HG03565 (cell line): ENCODE results near the gene VCAM1.
"Not testable (repeated sequence)": the region's sequence is repeated elsewhere in the genome, so short reads cannot be mapped to it uniquely, and the experiment has no call there.

ENCODE experiments used
- ATAC-seq: cut with Tn5 transposase; IDR thresholded peaks from one replicate; pipeline ENCODE4 v1.9.1; 2021; ENCODE audit warnings: mild to moderate bottlenecking, moderate library complexity; ENCODE audit not compliant: unreplicated experiment

The VCAM1 gene

DNA sequence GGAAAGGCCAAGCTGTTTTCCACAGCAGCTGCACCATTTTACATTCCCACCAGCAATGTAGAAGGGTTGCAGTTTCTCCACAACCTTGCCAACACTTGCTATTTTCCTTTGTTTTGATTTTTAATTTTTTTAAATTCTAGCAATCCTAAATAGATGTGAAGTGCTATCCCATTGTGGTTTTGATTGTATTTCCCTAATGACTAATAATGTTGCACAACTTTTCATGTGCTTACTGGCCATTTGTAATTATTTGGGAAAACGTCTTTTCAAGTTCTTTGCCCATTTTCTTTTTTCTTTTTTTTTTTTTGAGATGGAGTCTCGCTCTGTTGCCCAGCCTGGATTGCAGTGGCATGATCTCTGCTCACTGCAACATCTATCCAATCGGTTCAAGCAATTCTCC is 53.9 kb downstream of the VCAM1 start:
- ATAC-seq: no peak

DNA sequence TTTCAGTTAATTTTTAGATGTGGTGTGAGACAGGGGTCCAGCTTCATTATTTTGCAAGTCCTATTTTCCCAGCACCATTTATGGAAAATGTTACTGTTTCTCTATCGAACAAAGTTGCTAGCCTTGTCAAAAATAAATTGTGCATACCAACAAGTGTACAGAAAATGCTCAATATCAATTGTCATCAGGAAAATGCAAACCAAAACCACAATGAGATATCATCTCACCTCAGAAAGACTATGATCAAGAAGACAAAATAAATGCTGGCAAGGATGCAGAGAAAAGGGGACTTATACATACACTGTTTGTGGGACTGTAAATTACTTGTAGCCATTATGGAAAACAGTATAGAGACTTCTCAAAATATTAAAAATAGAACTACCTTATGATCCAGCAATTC is 54.8 kb downstream of the VCAM1 start:
- no peak for ATAC-seq

DNA sequence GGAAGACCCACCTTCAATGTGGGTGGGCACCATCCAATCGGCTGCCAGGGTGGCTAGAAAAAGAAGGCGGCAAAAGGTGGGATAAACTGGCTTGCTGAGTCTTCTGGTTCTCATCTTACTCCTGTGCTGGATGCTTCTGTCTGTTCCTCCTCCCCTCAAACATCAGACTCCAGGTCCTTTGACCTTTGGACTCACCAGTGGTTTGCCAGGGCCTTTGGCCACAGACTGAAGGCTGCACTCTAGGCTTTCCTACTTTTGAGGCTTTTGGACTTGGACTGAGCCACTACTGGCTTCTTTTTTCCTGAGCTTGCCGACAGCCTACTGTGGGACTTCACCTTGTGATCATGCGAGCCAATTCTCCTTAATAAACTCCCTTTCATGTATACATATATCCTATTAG is 55.9 kb downstream of the VCAM1 start:
- no peak for ATAC-seq

DNA sequence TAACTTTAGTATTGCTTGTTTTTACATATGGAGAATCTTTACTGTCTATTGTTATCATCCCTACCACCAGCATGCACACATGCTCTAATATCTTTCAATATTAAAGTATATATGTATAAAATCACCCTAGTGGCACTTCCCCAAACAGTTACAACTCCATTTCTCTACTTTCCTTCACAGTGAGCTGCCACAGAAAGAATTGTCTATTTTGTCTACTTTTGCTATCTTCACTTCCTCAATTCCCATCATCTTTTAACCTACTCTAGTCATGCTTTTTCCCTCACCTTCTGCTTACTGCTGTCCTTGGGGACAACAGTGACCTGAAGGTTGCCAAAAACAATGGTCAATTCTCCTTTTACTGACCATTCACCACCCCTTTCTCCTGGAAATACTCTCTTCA is 59.2 kb downstream of the VCAM1 start:
- no peak for ATAC-seq

DNA sequence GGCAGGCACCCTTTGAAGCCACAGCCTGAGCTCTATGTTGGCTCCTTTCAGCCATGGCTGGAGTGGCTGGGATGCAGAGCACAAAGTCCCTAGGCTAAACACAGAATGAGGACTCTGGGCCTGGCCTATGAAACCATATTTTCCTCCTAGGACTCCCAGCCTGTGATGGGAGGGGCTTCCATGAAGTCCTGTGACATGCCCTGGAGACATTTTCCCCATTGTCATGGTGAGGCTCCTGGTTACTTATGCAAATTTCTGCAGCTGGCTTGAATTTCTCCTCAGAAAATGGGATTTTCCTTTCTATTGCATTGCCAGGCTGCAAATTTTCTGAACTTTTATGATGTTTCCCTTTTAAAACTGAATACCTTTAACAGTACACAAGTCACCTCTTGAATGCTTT is 61.3 kb downstream of the VCAM1 start:
- no peak for ATAC-seq

DNA sequence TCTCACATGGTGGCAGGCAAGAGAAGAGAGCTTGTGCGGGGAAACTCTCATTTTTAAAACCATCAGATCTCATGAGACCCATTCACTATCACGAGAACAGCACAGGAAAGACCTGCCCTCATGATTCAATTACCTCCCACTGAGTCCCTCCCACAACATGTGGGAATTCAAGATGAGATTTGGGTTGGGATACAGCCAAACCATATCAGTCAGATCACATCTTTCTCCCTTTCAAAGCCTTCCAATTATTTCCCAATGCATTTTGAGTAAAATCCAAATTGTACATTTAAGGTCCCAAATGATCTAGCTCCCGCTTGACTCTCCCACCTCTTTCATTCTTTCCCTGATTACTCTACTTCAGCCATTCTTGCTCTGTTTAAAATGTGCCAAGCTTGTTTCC is 62.2 kb downstream of the VCAM1 start:
- ATAC-seq: not testable (repeated sequence)

DNA sequence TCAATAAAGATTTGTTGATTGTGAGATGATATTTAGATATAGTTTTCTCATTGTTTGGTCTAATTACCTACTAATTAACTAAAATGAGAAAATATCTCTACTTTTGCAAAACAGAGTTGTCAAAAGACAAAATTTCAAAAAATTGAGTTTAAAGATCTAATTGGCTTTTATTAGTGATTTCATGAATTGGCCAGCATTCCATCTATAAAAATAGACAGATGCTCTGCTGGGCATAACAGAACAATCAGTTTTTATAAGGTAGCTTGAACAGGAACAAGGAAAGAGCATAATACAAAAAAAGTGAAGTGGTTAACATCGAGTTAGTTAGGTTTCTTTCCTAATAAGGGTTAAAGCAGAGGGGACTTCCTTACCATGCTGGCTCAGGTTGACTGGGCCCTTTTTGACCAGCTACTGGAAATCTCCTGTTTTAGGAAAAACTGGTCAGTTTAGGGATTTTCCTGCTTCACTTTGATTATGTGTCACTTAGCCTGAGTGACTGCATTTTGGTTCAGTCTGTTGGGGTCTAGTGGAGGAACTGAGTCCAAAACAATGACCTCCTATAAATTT is 63.0 kb downstream of the VCAM1 start:
- no peak for ATAC-seq

DNA sequence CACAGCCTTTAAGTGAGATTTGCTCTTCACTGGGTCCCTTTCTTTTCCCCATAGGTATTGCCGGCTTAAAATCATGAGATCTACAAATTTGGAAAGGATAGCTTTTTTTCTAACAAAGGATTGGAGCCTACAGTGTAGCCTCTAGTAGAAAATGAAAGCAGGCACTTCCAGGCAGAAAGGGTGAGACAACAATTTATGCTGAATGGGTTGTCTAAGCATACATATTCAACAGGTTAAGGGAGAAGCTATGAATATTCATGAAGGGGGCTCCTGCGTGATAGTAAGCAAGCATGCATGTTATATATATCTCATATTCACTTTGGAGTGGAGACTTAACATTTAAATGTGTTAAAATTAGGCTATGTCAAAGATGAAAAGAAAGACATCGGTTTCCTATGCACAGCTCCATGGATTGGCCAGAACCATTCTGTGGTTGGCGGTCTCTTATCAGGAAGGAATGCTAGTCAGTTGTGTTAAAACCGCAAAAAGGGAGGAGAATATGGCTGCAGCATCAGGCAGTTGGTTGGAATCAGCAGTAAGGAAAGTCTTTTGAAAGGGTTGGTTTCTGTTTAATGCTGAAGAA is 66.0 kb downstream of the VCAM1 start:
- ATAC-seq: no peak

DNA sequence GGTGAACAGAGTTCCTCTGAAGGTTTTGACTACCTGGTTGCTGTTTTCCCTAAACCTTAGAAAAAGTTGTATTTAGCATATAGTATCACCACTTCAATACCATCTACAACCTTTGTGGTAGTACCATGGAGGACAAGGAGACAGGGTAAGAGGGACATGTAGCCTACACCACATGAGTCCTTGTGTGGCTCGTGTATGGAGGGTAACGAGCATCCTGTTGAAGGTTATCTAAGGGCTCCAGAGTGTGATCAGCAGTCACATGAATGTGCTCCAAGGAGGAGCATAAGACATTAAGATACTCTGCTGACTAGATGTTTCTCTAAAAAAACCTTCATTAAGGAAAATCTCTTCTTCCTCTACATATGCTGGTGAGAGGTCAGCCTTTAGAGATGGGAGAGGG is 67.3 kb downstream of the VCAM1 start:
- ATAC-seq: no peak
